HepG2 (cell line): ENCODE measurements around the gene GFRA1. TPM values are rescaled to one million over a fixed set of nuclear protein-coding genes. Genes with fewer than 3 reads are reported as not detected.

Source experiments
- ATAC-seq: fragments of 200-7000 bp; cut with Tn5 transposase; 3 replicates; pipeline ENCODE4 v1.9.1; 2020; ENCODE audit warnings: mild to moderate bottlenecking, moderate library complexity
- BruUV-seq: library from RNA; stranded (reverse); fragments of 400-500 nt; replicated peaks from 2 replicates; lab custom pipeline; 2021; lab: Mats Ljungman, UMichigan
- CTCF ChIA-PET: fragments of 300-600 bp; formaldehyde crosslinking; extraction: SDS; loops from one replicate; lab custom pipeline; 2021; ENCODE audit warnings: low total read pairs, inconsistent platforms, low intra/inter-chr PET ratio; lab: Yijun Ruan, JAX
- POLR2A ChIA-PET: fragments of 350-600 bp; sonication (Branson Sonifier 250); formaldehyde crosslinking; loops from one replicate; lab custom pipeline; 2020; ENCODE audit warnings: antibody characterized with exemption, inconsistent platforms; lab: Yijun Ruan, JAX
- DNase-seq: peaks from one replicate; pipeline ENCODE4 v3.0.0-alpha.2; 2015; ENCODE audit warnings: low spot score
- FAIRE-seq: peaks from 3 replicates; lab custom pipeline; 2011; peaks lifted over from hg19 to GRCh38; lab: Jason Lieb, UNC
- H2AFZ ChIP-seq: one replicate; pipeline ENCODE4 v1.6.1; 2011; ENCODE audit warnings: low read length, inconsistent platforms
- H3K27ac ChIP-seq: fragments of 300-600 bp; 3 replicates; pipeline ENCODE4 v1.8.0; 2011; ENCODE audit warnings: mixed run types, mild to moderate bottlenecking, mixed read lengths, low read length, inconsistent platforms; ENCODE audit not compliant: insufficient read depth; ENCODE audit errors: extremely low read length
- H3K27me3 ChIP-seq, 2 experiments: fragments of 200-600 bp in 1 of 2; 2 replicates in 1 of 2; 3 replicates in 1 of 2; pipeline versions ENCODE4 v1.6.0 to v1.8.0; 2011; ENCODE audit warnings: low read length in 2 of 2, mild to moderate bottlenecking in 2 of 2, moderate library complexity in 2 of 2, inconsistent platforms in 1 of 2; ENCODE audit not compliant: insufficient read depth in 2 of 2, control insufficient read depth in 1 of 2
- H3K36me3 ChIP-seq, 2 experiments: fragments of 200-600 bp in 1 of 2; replicated peaks in 1 of 2; 2 replicates in 1 of 2; 3 replicates in 1 of 2; pipeline versions ENCODE4 v1.5.1 to v1.8.0; 2011; ENCODE audit warnings: low read length in 2 of 2, inconsistent platforms in 1 of 2; ENCODE audit not compliant: insufficient read depth in 2 of 2, control insufficient read depth in 1 of 2
- H3K4me1 ChIP-seq: 2 replicates; pipeline ENCODE4 v1.5.1; 2012; ENCODE audit warnings: low read length, inconsistent platforms; ENCODE audit not compliant: insufficient read depth
- H3K4me2 ChIP-seq: 2 replicates; pipeline ENCODE4 v1.6.0; 2011; ENCODE audit warnings: low read depth, low read length, inconsistent platforms
- H3K4me3 ChIP-seq, 3 experiments: fragments of 200-600 bp in 1 of 3; sonication (generic), shearing (Covaris generic) in 1 of 3; replicated peaks in 1 of 3; 2 replicates each; pipeline ENCODE4 v1.5.1; 2011 to 2016; ENCODE audit warnings: low read length in 3 of 3, inconsistent platforms in 2 of 3, low read depth in 2 of 3, mild to moderate bottlenecking in 2 of 3, control low read depth in 1 of 3, mixed read lengths in 1 of 3; ENCODE audit not compliant: insufficient read depth in 1 of 3
- H3K79me2 ChIP-seq: one replicate; pipeline ENCODE4 v1.6.1; 2011; ENCODE audit warnings: low read length, inconsistent platforms; ENCODE audit not compliant: insufficient read depth
- H3K9ac ChIP-seq: 2 replicates; pipeline ENCODE4 v1.6.0; 2011; ENCODE audit warnings: mild to moderate bottlenecking, low read depth, low read length, inconsistent platforms; ENCODE audit not compliant: insufficient read depth
- H3K9me3 ChIP-seq: 2 replicates; pipeline ENCODE4 v1.5.1; 2012; ENCODE audit warnings: mild to moderate bottlenecking, low read length
- H4K20me1 ChIP-seq: 2 replicates; pipeline ENCODE4 v1.6.0; 2011; ENCODE audit warnings: inconsistent platforms, mild to moderate bottlenecking, low read length, moderate library complexity; ENCODE audit not compliant: insufficient read depth
- AGO2 ChIP-seq: fragments of 200-400 bp; formaldehyde crosslinking; optimal IDR thresholded peaks from 2 replicates; pipeline ENCODE3; 2017; ENCODE audit warnings: mild to moderate bottlenecking, low read depth, low read length, moderate library complexity
- CBX5 ChIP-seq: sonication (generic); formaldehyde crosslinking; IDR thresholded peaks from 2 replicates; pipeline ENCODE4 v1.4.0; 2020; ENCODE audit warnings: missing genetic modification reagents, borderline replicate concordance
- DDIT3 ChIP-seq: sonication (generic); formaldehyde crosslinking; IDR thresholded peaks from 2 replicates; pipeline ENCODE4 v1.4.0; 2020; ENCODE audit warnings: mild to moderate bottlenecking, missing genetic modification reagents
- FOXJ3 ChIP-seq: sonication (generic); formaldehyde crosslinking; IDR thresholded peaks from 2 replicates; pipeline ENCODE4 v1.4.0; 2020; ENCODE audit warnings: missing genetic modification reagents, mild to moderate bottlenecking, borderline replicate concordance
- GFI1 ChIP-seq: sonication (generic); formaldehyde crosslinking; IDR thresholded peaks from 2 replicates; pipeline ENCODE4 v1.5.0; 2020; ENCODE audit warnings: missing genetic modification reagents, mild to moderate bottlenecking, borderline replicate concordance
- HDAC6 ChIP-seq: fragments of 200-600 bp; sonication (generic); IDR thresholded peaks from 2 replicates; pipeline ENCODE4 v1.7.0; 2017; ENCODE audit warnings: mild to moderate bottlenecking, antibody characterized with exemption, low read length, low read depth
- HNRNPUL1 ChIP-seq: fragments of 200-400 bp; formaldehyde crosslinking; IDR thresholded peaks from 2 replicates; pipeline ENCODE4 v1.6.1; 2017; ENCODE audit warnings: low read depth, mild to moderate bottlenecking, low read length, moderate library complexity
- IRF9 ChIP-seq: sonication (generic); formaldehyde crosslinking; IDR thresholded peaks from 2 replicates; pipeline ENCODE4 v1.8.0; 2022; ENCODE audit warnings: missing genetic modification reagents, mild to moderate bottlenecking, borderline replicate concordance
- KDM1A ChIP-seq: IDR thresholded peaks from 2 replicates; pipeline ENCODE4 v1.6.1; 2016; ENCODE audit warnings: missing compliant biosample characterization
- MAFF ChIP-seq: IDR thresholded peaks from 2 replicates; pipeline ENCODE4 v1.6.1; 2011; ENCODE audit warnings: low read depth, low read length, improper control_type of control experiment
- NR2F1 ChIP-seq, 2 experiments: fragments of 450-650 bp in 1 of 2; formaldehyde crosslinking in 1 of 2; IDR thresholded peaks; 2 replicates each; pipeline versions ENCODE4 v1.5.0 to v1.6.1; 2016 to 2020; ENCODE audit warnings: mild to moderate bottlenecking in 1 of 2, missing compliant biosample characterization in 1 of 2, missing genetic modification reagents in 1 of 2, moderate library complexity in 1 of 2
- ONECUT2 ChIP-seq: sonication (generic); formaldehyde crosslinking; IDR thresholded peaks from 2 replicates; pipeline ENCODE4 v1.4.0; 2020; ENCODE audit warnings: missing genetic modification reagents
- ZNF253 ChIP-seq: sonication (generic); formaldehyde crosslinking; IDR thresholded peaks from 2 replicates; pipeline ENCODE4 v1.8.0; 2022; ENCODE audit warnings: mild to moderate bottlenecking, missing genetic modification reagents, borderline replicate concordance
- ZNF737 ChIP-seq: sonication (generic); formaldehyde crosslinking; IDR thresholded peaks from 2 replicates; pipeline ENCODE4 v1.5.0; 2020; ENCODE audit warnings: missing genetic modification reagents, mild to moderate bottlenecking, borderline replicate concordance
- ZNF883 ChIP-seq: sonication (generic); formaldehyde crosslinking; IDR thresholded peaks from 2 replicates; pipeline ENCODE4 v1.5.1; 2020; ENCODE audit warnings: mild to moderate bottlenecking, missing genetic modification reagents; ENCODE audit errors: not compliant biosample characterization
- WGBS: methylation state at CpG from one replicate; pipeline ENCODE4 v1.1.6; 2017; ENCODE audit warnings: low lambda C conversion rate; 5-methylcytosine and 5-hydroxymethylcytosine counted together
- in situ Hi-C: cut with HindIII; loops from 2 replicates; pipeline ENCODE4 v1.10.0; 2017; ENCODE audit warnings: low pct_unique_long_range_greater_than_20kb; ENCODE audit not compliant: extremely low pct_ligation_motif_present
- intact Hi-C: fragments of 100-400 bp; cut with micrococcal nuclease; formaldehyde crosslinking; loops from one replicate; pipeline ENCODE4 v1.10.0; 2022; ENCODE audit not compliant: unreplicated experiment
- polyA plus RNA-seq, 8 experiments: library from polyadenylated mRNA; depleted of rRNA in 3 of 8; stranded (reverse) in 7 of 8; unstranded in 1 of 8; fragments of >200 nt; fragmentation: Illumina TruSeq in 4 of 8; extraction: Trizol in 4 of 8; gene quantifications; 2 replicates each; pipeline versions ENCODE4 v1.2.1 to v1.2.3, GENCODE V29; 2011 to 2016; ENCODE audit warnings: low read depth in 4 of 8, missing spikeins in 1 of 8, mixed read lengths in 1 of 8; ENCODE audit not compliant: insufficient read depth in 1 of 8
- total RNA-seq, 5 experiments: library from RNA; depleted of rRNA; stranded (reverse); fragments of >200 nt; fragmentation: Illumina TruSeq; extraction: Trizol; gene quantifications; 2 replicates each; pipeline ENCODE4 v1.2.3, GENCODE V29; 2016; ENCODE audit warnings: low read depth in 1 of 5

Gene GFRA1
- total and polyA plus RNA-seq, 2 of the 13 experiments (the other 11 are each of a cell fraction or from before 2014, with no cell fraction given): not detected

GRCh38 chr10:116109481-116109880 lies 163.5 kb downstream of the GFRA1 start:
- no peak for DNase-seq
- Histone ChIP-seq H3K9ac (no peak overlapping the region), H3K4me2 (no peak overlapping the region), H3K79me2 (no peaks in the 10 kb centered on the region), H3K27ac (no peak overlapping the region), H3K4me1 (no peaks in the 10 kb centered on the region), H3K36me3 (no peaks in the 10 kb centered on the region), H3K4me3 (no peak overlapping the region), H3K27me3 (no peaks in the 10 kb centered on the region; a peak in 1 of 5 replicates), H4K20me1 (no peaks in the 10 kb centered on the region), H2AFZ (no peak overlapping the region), H3K9me3 (no peaks in the 10 kb centered on the region)
- TF ChIP-seq MAFF (no peak), HDAC6 (no peak), ZNF737 (CRISPR knock-in tag) (no peak), CBX5 (CRISPR knock-in tag) (no peak), AGO2 (no peak), DDIT3 (CRISPR knock-in tag) (no peak), KDM1A (CRISPR knock-in tag) (no peak), ZNF883 (CRISPR knock-in tag) (no peak), ONECUT2 (CRISPR knock-in tag) (no peak), ZNF253 (CRISPR knock-in tag) (no peak), NR2F1 (CRISPR knock-in tag; IDR thresholded peaks at IDR 0.05) (no peak), GFI1 (no peak), HNRNPUL1 (no peak), IRF9 (CRISPR knock-in tag) (no peak), FOXJ3 (CRISPR knock-in tag) (no peak)
- BruUV-seq: no TSS peak
- WGBS: 0% methylated on average over 1 of the region's 8 CpGs
- in situ Hi-C loops (no loop called here), intact Hi-C loops (no loop called here)
- ATAC-seq: no peak
- ChIA-PET POLR2A (no interaction called here), CTCF (no interaction called here)
- FAIRE-seq: no peak
